GM12874 (cell line): ENCODE data around the gene FOXE3.

Source experiments
- TF ChIP-seq, protein P1 (sequence below): IDR thresholded peaks from 2 replicates; pipeline ENCODE4 v1.5.1; 2011; ENCODE audit warnings: low read depth, mild to moderate bottlenecking, control low read depth, low read length, moderate library complexity; ENCODE audit not compliant: insufficient read depth

FOXE3 gene

GRCh38 chr1:47415728-47416318 is at the start of gene FOXE3:
TSS of gene FOXE3 (plus strand) at chr1:47416285. CDS start at chr1:47416316, 31 bp downstream.
- TF ChIP-seq, protein P1, sequence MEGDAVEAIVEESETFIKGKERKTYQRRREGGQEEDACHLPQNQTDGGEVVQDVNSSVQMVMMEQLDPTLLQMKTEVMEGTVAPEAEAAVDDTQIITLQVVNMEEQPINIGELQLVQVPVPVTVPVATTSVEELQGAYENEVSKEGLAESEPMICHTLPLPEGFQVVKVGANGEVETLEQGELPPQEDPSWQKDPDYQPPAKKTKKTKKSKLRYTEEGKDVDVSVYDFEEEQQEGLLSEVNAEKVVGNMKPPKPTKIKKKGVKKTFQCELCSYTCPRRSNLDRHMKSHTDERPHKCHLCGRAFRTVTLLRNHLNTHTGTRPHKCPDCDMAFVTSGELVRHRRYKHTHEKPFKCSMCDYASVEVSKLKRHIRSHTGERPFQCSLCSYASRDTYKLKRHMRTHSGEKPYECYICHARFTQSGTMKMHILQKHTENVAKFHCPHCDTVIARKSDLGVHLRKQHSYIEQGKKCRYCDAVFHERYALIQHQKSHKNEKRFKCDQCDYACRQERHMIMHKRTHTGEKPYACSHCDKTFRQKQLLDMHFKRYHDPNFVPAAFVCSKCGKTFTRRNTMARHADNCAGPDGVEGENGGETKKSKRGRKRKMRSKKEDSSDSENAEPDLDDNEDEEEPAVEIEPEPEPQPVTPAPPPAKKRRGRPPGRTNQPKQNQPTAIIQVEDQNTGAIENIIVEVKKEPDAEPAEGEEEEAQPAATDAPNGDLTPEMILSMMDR, result no peak

GRCh38 chr1:47367651-47368050 is 48.4 kb upstream of the FOXE3 start:
- TF ChIP-seq, protein P1, result no peak

GRCh38 chr1:47371016-47371517 is 45.0 kb upstream of the FOXE3 start:
- TF ChIP-seq, protein P1, result no peak

DNA sequence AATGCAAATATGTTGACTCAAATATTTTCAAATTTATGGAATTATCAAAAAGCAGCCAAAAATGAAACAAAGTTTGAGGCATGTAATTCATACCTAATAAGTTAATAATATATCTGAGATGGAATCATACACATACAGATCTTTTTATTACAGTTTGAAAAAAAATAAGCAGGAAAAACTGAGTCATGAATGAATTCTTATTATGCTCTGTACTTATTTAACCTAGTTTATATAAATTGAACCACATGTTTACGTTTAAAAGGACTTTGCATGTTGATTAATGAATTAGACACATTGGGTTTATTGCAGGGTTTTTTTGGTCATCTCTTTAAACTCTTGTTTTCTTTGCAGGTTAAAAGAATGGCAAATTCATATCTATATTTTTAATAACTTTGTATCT is 41.6 kb upstream of the FOXE3 start:
- TF ChIP-seq, protein P1, result no peak

DNA sequence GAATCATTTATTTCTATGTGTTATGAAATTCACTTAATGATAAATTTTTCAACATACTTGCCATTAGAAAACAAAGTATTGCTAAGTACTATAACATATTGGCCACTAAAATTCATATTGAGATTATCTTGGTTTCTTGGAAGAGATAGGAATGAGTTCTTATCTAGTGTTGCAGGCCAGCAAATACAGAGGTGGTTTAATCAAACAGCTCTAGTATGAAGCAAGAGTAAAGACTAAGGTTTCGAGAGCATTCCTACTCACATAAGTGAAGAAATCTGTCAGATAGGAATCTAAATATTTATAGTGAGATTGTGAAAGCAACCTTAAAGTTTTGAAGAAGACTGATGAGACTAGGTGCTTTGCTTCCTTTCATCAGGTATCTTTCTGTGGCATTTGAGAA is 37.9 kb upstream of the FOXE3 start:
- TF ChIP-seq, protein P1, result no peak

GRCh38 chr1:47380699-47381098 is 35.4 kb upstream of the FOXE3 start:
- TF ChIP-seq, protein P1, result no peak

- TF ChIP-seq, protein P1, result no peak
Measured at GRCh38 chr1:47382399-47382983, 33.6 kb upstream of the FOXE3 start.
